SK-N-SH treated with all-trans-retinoic acid at 6 μM for 48 hours (cell line): ENCODE data around the gene TNFRSF1B.

Experiments
- ATAC-seq: fragments of 200-7000 bp; cut with Tn5 transposase; 3 replicates; pipeline ENCODE4 v1.9.1; 2020; ENCODE audit warnings: mild to moderate bottlenecking, moderate library complexity
- ARNTL ChIP-seq: fragments of 450-650 bp; formaldehyde crosslinking; IDR thresholded peaks from 2 replicates; pipeline ENCODE4 v1.5.0; 2020; ENCODE audit warnings: low read depth, mild to moderate bottlenecking, moderate library complexity, borderline replicate concordance
- BACH2 ChIP-seq: fragments of 250-450 bp; sonication (Bioruptor Pico); IDR thresholded peaks from 2 replicates; pipeline ENCODE4 v1.9.0; 2021; ENCODE audit warnings: mild to moderate bottlenecking, borderline replicate concordance
- CSDC2 ChIP-seq: fragments of 250-450 bp; sonication (Bioruptor Pico); IDR thresholded peaks from 2 replicates; pipeline ENCODE4 v1.5.0; 2020; ENCODE audit warnings: mild to moderate bottlenecking, moderate library complexity
- ESRRG ChIP-seq: fragments of 250-450 bp; sonication (Bioruptor Pico); IDR thresholded peaks from 2 replicates; pipeline ENCODE4 v1.6.1; 2021; ENCODE audit warnings: mild to moderate bottlenecking
- GLIS3 ChIP-seq: fragments of 250-450 bp; sonication (Bioruptor Pico); IDR thresholded peaks from 2 replicates; pipeline ENCODE4 v1.5.0; 2020; ENCODE audit warnings: mild to moderate bottlenecking, moderate library complexity
- ISL1 ChIP-seq: fragments of 250-450 bp; sonication (Bioruptor Pico); IDR thresholded peaks from 2 replicates; pipeline ENCODE4 v2.1.2; 2022; ENCODE audit warnings: mild to moderate bottlenecking, moderate library complexity
- OSR1 ChIP-seq: fragments of 250-450 bp; sonication (Bioruptor Pico); IDR thresholded peaks from 2 replicates; pipeline ENCODE4 v1.8.0; 2022; ENCODE audit warnings: moderate library complexity, mild to moderate bottlenecking, inconsistent platforms
- PPARA ChIP-seq: fragments of 250-450 bp; sonication (Bioruptor Pico); IDR thresholded peaks from 2 replicates; pipeline ENCODE4 v1.5.0; 2020; ENCODE audit warnings: mild to moderate bottlenecking, borderline replicate concordance
- RARB ChIP-seq: fragments of 250-450 bp; sonication (Bioruptor Pico); IDR thresholded peaks from 2 replicates; pipeline ENCODE4 v1.8.0; 2021; ENCODE audit warnings: mild to moderate bottlenecking, moderate library complexity
- TCF4 ChIP-seq: fragments of 250-450 bp; sonication (Bioruptor Pico); IDR thresholded peaks from 2 replicates; pipeline ENCODE4 v1.8.0; 2021; ENCODE audit warnings: mild to moderate bottlenecking, moderate library complexity, borderline replicate concordance
- TOX ChIP-seq: fragments of 250-450 bp; sonication (Bioruptor Pico); IDR thresholded peaks from 2 replicates; pipeline ENCODE4 v1.8.0; 2021; ENCODE audit warnings: mild to moderate bottlenecking, moderate library complexity, borderline replicate concordance
- ZC3H10 ChIP-seq: fragments of 250-450 bp; sonication (Bioruptor Pico); IDR thresholded peaks from 2 replicates; pipeline ENCODE4 v1.5.1; 2021; ENCODE audit warnings: mild to moderate bottlenecking, moderate library complexity
- ZFP30 ChIP-seq: fragments of 450-650 bp; formaldehyde crosslinking; IDR thresholded peaks from 2 replicates; pipeline ENCODE4 v1.5.0; 2022; ENCODE audit warnings: mild to moderate bottlenecking, moderate library complexity
- ZNF70 ChIP-seq: fragments of 450-650 bp; formaldehyde crosslinking; IDR thresholded peaks from 2 replicates; pipeline ENCODE4 v1.5.0; 2020; ENCODE audit warnings: mild to moderate bottlenecking, moderate library complexity
- ZNF8 ChIP-seq: fragments of 450-650 bp; formaldehyde crosslinking; IDR thresholded peaks from 2 replicates; pipeline ENCODE4 v1.5.0; 2020; ENCODE audit warnings: mild to moderate bottlenecking, moderate library complexity
- TF ChIP-seq, protein P1 (sequence below): fragments of 250-450 bp; sonication (Bioruptor Pico); IDR thresholded peaks from 2 replicates; pipeline ENCODE4 v1.5.0; 2020; ENCODE audit warnings: mild to moderate bottlenecking, moderate library complexity
- TF ChIP-seq, protein P2 (sequence below): fragments of 250-450 bp; sonication (Bioruptor Pico); IDR thresholded peaks from 2 replicates; pipeline ENCODE4 v1.5.1; 2020; ENCODE audit warnings: low read depth, mild to moderate bottlenecking, moderate library complexity
- TF ChIP-seq, protein P3 (sequence below): fragments of 250-450 bp; sonication (Bioruptor Pico); IDR thresholded peaks from 2 replicates; pipeline ENCODE4 v1.8.0; 2020; ENCODE audit warnings: mild to moderate bottlenecking, moderate library complexity, borderline replicate concordance

The TNFRSF1B gene

DNA sequence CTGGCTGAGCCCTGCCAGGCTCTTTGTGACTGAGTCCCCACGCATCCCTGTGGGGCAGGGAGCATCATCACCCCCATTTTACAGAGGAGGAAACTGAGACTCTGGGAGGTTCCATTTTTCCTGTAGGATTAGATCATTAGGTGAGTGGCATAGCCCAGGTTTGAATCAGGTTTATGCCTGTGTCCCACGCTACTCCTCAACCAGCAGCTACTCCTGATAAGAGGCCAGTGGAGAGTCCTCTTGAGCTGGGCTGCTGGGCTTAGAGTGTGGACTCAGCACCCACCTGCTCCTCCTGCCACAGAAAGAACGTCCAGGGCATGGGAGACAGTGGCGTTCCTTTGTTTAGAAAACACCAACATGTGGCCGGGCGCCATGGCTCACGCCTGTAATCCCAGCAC is 30.7 kb downstream of the TNFRSF1B start:
- no peak for ATAC-seq
- no peak for TF ChIP-seq RARB (CRISPR knock-in tag)
- TF ChIP-seq PPARA (CRISPR knock-in tag), result no peak
- TF ChIP-seq CSDC2 (CRISPR knock-in tag), result no peak

DNA sequence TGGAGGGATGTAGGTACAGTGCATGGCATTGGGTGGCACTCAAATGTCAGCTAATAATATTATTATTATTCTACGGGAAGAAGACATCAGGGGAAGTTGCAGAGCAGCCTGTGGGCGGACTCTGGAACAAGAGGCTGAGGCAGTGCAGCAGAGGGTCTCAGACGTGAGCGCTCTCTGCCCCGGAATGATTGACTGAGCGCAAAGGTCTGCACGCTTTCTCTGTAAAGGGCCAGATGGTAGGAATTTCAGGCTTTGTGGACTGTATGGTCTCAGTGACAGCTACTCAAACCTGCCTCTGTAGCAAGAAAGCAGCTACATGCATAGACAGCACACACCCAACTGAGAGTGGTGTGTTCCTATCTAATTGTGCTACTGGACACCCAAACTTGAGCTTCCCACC is 33.4 kb downstream of the TNFRSF1B start:
- TF ChIP-seq, protein P1, sequence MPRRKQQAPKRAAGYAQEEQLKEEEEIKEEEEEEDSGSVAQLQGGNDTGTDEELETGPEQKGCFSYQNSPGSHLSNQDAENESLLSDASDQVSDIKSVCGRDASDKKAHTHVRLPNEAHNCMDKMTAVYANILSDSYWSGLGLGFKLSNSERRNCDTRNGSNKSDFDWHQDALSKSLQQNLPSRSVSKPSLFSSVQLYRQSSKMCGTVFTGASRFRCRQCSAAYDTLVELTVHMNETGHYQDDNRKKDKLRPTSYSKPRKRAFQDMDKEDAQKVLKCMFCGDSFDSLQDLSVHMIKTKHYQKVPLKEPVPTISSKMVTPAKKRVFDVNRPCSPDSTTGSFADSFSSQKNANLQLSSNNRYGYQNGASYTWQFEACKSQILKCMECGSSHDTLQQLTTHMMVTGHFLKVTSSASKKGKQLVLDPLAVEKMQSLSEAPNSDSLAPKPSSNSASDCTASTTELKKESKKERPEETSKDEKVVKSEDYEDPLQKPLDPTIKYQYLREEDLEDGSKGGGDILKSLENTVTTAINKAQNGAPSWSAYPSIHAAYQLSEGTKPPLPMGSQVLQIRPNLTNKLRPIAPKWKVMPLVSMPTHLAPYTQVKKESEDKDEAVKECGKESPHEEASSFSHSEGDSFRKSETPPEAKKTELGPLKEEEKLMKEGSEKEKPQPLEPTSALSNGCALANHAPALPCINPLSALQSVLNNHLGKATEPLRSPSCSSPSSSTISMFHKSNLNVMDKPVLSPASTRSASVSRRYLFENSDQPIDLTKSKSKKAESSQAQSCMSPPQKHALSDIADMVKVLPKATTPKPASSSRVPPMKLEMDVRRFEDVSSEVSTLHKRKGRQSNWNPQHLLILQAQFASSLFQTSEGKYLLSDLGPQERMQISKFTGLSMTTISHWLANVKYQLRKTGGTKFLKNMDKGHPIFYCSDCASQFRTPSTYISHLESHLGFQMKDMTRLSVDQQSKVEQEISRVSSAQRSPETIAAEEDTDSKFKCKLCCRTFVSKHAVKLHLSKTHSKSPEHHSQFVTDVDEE (CRISPR knock-in tag), result no peak
- TF ChIP-seq ISL1 (CRISPR knock-in tag), result no peak
- TF ChIP-seq, protein P2, sequence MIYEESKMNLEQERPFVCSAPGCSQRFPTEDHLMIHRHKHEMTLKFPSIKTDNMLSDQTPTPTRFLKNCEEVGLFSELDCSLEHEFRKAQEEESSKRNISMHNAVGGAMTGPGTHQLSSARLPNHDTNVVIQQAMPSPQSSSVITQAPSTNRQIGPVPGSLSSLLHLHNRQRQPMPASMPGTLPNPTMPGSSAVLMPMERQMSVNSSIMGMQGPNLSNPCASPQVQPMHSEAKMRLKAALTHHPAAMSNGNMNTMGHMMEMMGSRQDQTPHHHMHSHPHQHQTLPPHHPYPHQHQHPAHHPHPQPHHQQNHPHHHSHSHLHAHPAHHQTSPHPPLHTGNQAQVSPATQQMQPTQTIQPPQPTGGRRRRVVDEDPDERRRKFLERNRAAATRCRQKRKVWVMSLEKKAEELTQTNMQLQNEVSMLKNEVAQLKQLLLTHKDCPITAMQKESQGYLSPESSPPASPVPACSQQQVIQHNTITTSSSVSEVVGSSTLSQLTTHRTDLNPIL (CRISPR knock-in tag), result no peak
- TF ChIP-seq CSDC2 (CRISPR knock-in tag), result no peak
- TF ChIP-seq GLIS3, result no peak
- TF ChIP-seq TCF4 (CRISPR knock-in tag), result no peak
- no peak for TF ChIP-seq ZC3H10 (CRISPR knock-in tag)
- no peak for TF ChIP-seq BACH2 (CRISPR knock-in tag)
- no peak for TF ChIP-seq RARB (CRISPR knock-in tag)
- TF ChIP-seq ZNF70, result no peak
- no peak for TF ChIP-seq TOX (CRISPR knock-in tag)
- no peak for ATAC-seq

DNA sequence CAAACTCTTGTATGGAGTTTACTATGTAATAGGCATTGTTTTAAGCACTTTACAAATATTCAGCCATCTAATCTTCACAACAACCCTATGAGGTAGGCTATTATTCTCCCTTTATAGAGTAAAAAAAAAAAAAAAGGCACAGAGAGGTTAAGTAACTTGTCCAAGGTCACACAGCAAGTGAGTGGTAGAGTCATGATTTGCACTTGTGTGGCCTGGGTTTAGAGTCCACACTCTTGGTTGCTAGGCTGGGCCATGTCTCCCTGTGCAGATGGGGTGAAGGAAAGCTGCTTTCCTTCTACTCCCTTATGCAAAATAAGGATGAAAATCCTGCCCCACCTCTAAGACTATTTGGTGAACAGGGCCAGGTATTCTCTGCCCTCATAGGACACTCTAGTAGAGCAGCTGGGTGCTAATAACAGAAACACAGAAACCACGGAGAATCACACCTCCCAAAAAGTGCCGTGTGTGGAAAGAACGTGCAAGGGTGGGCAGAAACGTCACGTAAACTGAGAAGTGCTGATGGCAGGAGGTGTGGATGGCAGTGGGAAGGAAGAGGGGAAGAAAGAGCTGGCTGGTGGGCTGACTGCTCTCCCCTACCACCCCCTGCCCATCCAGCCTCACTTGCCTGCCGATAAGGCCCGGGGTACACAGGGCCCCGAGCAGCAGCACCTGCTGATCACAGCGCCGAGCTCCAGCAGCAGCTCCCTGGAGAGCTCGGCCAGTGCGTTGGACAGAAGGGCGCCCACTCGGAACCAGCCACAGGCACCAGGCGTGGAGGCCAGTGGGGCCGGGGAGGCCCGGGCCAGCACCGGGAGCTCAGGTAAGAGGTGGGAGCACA is 34.8 kb downstream of the TNFRSF1B start:
- ATAC-seq, result no peak
- TF ChIP-seq ISL1 (CRISPR knock-in tag) (no peak), OSR1 (no peak), ZFP30 (CRISPR knock-in tag) (no peak), PPARA (CRISPR knock-in tag) (no peak), ARNTL (CRISPR knock-in tag) (no peak), ZNF8 (CRISPR knock-in tag) (no peak), RARB (CRISPR knock-in tag) (no peak), ESRRG (no peak), TOX (CRISPR knock-in tag) (no peak), BACH2 (CRISPR knock-in tag) (no peak), CSDC2 (CRISPR knock-in tag) (no peak), ZC3H10 (CRISPR knock-in tag) (no peak), TCF4 (CRISPR knock-in tag) (no peak)
- TF ChIP-seq, protein P1 (CRISPR knock-in tag), result no peak
- TF ChIP-seq, protein P3, sequence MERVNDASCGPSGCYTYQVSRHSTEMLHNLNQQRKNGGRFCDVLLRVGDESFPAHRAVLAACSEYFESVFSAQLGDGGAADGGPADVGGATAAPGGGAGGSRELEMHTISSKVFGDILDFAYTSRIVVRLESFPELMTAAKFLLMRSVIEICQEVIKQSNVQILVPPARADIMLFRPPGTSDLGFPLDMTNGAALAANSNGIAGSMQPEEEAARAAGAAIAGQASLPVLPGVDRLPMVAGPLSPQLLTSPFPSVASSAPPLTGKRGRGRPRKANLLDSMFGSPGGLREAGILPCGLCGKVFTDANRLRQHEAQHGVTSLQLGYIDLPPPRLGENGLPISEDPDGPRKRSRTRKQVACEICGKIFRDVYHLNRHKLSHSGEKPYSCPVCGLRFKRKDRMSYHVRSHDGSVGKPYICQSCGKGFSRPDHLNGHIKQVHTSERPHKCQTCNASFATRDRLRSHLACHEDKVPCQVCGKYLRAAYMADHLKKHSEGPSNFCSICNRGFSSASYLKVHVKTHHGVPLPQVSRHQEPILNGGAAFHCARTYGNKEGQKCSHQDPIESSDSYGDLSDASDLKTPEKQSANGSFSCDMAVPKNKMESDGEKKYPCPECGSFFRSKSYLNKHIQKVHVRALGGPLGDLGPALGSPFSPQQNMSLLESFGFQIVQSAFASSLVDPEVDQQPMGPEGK (CRISPR knock-in tag), result no peak
- TF ChIP-seq, protein P2 (CRISPR knock-in tag), result no peak
